Measurements from ENCODE around the gene R3HCC1L.

DNA sequence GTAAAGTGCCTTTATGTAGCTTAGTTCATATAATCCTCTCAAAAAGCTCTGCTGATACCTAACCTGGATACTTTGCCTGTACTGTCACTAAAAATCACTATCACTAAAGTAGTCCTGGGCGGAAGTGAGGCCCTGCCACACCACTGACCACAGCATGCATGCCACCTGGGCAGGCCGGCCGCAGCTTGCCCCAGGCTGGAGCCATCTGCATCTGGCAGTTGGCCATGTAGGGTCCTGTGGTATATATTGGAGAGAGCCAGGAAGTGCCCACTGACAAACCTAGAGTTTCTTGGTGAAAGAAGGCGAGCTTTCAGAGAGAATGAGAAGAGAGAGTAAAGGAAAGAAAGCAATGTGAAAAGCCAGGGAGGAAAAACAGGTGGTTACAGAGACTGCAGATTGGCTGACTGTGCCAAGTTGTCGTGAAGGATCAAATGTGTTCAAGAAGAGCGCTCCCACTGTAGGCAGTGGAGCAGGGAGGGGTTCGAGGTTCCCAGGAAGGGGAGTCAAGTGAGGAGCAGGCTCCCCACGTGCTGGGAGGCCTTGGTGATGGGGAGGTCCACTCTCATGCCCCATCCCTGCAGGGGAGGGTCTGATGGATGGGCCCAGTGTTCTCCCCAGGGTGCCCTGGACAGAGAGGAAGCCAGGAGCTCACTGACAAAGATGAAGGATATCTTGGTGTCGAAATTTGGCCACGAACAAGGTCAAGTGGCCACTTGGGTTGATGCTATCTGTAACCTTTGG, 119.9 kb downstream of the R3HCC1L start:
- TF ChIP-seq NR2C2 (IDR thresholded peaks at IDR 0.05; ENCODE audit: borderline replicate concordance, control insufficient read depth, insufficient read length, low read depth) (no peak), POLR2AphosphoS5 (IDR thresholded peaks at IDR 0.05; ENCODE audit: low read length) (no peak), IRF4 (IDR thresholded peaks at IDR 0.05; ENCODE audit: low read depth, low read length) (no peak), FOS (IDR thresholded peaks at IDR 0.05; ENCODE audit: borderline replicate concordance, extremely low read depth, insufficient read length) (no peak), EP300 (IDR thresholded peaks at IDR 0.05; ENCODE audit: borderline replicate concordance in 1 of 2, control insufficient read depth in 1 of 2, low read depth in 2 of 2, low read length in 2 of 2) (no peak), PAX5 (IDR thresholded peaks at IDR 0.05; ENCODE audit: borderline replicate concordance, low read depth, low read length) (no peak), EZH2 (IDR thresholded peaks at IDR 0.05; ENCODE audit: borderline replicate concordance, control insufficient read depth, low read depth, low read length) (no peak), ZBED1 (IDR thresholded peaks at IDR 0.05; ENCODE audit: borderline replicate concordance) (no peak), YY1 (IDR thresholded peaks at IDR 0.05; ENCODE audit: low read depth, low read length) (no peak), ESRRA (IDR thresholded peaks at IDR 0.05; ENCODE audit: low read length) (no peak)
- TF ChIP-seq, protein P1, sequence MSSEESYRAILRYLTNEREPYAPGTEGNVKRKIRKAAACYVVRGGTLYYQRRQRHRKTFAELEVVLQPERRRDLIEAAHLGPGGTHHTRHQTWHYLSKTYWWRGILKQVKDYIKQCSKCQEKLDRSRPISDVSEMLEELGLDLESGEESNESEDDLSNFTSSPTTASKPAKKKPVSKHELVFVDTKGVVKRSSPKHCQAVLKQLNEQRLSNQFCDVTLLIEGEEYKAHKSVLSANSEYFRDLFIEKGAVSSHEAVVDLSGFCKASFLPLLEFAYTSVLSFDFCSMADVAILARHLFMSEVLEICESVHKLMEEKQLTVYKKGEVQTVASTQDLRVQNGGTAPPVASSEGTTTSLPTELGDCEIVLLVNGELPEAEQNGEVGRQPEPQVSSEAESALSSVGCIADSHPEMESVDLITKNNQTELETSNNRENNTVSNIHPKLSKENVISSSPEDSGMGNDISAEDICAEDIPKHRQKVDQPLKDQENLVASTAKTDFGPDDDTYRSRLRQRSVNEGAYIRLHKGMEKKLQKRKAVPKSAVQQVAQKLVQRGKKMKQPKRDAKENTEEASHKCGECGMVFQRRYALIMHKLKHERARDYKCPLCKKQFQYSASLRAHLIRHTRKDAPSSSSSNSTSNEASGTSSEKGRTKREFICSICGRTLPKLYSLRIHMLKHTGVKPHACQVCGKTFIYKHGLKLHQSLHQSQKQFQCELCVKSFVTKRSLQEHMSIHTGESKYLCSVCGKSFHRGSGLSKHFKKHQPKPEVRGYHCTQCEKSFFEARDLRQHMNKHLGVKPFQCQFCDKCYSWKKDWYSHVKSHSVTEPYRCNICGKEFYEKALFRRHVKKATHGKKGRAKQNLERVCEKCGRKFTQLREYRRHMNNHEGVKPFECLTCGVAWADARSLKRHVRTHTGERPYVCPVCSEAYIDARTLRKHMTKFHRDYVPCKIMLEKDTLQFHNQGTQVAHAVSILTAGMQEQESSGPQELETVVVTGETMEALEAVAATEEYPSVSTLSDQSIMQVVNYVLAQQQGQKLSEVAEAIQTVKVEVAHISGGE (CRISPR knock-in tag; IDR thresholded peaks at IDR 0.05), result no peak
- TF ChIP-seq, protein P2, sequence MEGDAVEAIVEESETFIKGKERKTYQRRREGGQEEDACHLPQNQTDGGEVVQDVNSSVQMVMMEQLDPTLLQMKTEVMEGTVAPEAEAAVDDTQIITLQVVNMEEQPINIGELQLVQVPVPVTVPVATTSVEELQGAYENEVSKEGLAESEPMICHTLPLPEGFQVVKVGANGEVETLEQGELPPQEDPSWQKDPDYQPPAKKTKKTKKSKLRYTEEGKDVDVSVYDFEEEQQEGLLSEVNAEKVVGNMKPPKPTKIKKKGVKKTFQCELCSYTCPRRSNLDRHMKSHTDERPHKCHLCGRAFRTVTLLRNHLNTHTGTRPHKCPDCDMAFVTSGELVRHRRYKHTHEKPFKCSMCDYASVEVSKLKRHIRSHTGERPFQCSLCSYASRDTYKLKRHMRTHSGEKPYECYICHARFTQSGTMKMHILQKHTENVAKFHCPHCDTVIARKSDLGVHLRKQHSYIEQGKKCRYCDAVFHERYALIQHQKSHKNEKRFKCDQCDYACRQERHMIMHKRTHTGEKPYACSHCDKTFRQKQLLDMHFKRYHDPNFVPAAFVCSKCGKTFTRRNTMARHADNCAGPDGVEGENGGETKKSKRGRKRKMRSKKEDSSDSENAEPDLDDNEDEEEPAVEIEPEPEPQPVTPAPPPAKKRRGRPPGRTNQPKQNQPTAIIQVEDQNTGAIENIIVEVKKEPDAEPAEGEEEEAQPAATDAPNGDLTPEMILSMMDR (IDR thresholded peaks at IDR 0.05 in 2 of 3, conservative IDR thresholded peaks at IDR 0.05 in 1 of 3; ENCODE audit: control insufficient read depth in 2 of 3, extremely low read depth in 1 of 3, insufficient read depth in 1 of 3, low read depth in 3 of 3, low read length in 3 of 3), result no peak
